ENCODE results near the gene SAMD4A.

Gene SAMD4A

GRCh38 chr14:54830650-54831049 is 263.7 kb downstream of the SAMD4A start:
- TF ChIP-seq YY1 (IDR thresholded peaks at IDR 0.05; ENCODE audit: low read depth), result no peak
- no peak for TF ChIP-seq TEAD4 (IDR thresholded peaks at IDR 0.05)
- TF ChIP-seq ZBTB7A (IDR thresholded peaks at IDR 0.05; ENCODE audit: low read depth), result no peak
- TF ChIP-seq CEBPB (IDR thresholded peaks at IDR 0.05), result no peak
- TF ChIP-seq TCF12 (IDR thresholded peaks at IDR 0.05; ENCODE audit: low read depth), result no peak
- TF ChIP-seq, protein P1, sequence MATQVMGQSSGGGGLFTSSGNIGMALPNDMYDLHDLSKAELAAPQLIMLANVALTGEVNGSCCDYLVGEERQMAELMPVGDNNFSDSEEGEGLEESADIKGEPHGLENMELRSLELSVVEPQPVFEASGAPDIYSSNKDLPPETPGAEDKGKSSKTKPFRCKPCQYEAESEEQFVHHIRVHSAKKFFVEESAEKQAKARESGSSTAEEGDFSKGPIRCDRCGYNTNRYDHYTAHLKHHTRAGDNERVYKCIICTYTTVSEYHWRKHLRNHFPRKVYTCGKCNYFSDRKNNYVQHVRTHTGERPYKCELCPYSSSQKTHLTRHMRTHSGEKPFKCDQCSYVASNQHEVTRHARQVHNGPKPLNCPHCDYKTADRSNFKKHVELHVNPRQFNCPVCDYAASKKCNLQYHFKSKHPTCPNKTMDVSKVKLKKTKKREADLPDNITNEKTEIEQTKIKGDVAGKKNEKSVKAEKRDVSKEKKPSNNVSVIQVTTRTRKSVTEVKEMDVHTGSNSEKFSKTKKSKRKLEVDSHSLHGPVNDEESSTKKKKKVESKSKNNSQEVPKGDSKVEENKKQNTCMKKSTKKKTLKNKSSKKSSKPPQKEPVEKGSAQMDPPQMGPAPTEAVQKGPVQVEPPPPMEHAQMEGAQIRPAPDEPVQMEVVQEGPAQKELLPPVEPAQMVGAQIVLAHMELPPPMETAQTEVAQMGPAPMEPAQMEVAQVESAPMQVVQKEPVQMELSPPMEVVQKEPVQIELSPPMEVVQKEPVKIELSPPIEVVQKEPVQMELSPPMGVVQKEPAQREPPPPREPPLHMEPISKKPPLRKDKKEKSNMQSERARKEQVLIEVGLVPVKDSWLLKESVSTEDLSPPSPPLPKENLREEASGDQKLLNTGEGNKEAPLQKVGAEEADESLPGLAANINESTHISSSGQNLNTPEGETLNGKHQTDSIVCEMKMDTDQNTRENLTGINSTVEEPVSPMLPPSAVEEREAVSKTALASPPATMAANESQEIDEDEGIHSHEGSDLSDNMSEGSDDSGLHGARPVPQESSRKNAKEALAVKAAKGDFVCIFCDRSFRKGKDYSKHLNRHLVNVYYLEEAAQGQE (IDR thresholded peaks at IDR 0.05; ENCODE audit: low read depth), result no peak
- TF ChIP-seq USF1 (IDR thresholded peaks at IDR 0.05), result no peak
- TF ChIP-seq RAD21 (IDR thresholded peaks at IDR 0.05; ENCODE audit: low read depth), result no peak
- no peak for TF ChIP-seq FOXM1 (IDR thresholded peaks at IDR 0.05; ENCODE audit: borderline replicate concordance, low read depth)
- TF ChIP-seq MAX (IDR thresholded peaks at IDR 0.05), result no peak
- TF ChIP-seq EP300 (IDR thresholded peaks at IDR 0.05; ENCODE audit: borderline replicate concordance), result no peak
- TF ChIP-seq TAF1 (IDR thresholded peaks at IDR 0.05; ENCODE audit: low read depth), result no peak

- TF ChIP-seq CREB1 (IDR thresholded peaks at IDR 0.05; ENCODE audit: low read depth), result no peak
Observed at GRCh38 chr14:54834081-54834480, 267.2 kb downstream of the SAMD4A start.

DNA sequence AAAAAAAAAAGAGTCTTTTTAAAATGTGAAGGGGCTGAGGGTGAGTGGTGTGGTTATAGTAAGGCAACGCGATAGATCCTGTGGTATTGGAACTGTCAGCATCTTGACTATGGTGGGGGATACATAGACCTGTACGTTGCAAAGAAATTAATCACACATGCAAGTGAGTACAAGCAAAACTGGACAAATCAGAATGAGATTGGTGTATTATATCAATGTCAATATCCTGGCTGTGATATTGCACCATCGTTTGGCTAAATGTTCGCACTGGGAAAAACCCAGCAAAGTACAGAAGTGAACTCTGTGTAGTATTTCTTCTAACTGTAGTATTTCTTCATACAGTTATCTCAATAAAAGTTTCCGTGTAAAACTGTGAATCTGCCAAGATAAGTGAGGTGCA is 267.8 kb downstream of the SAMD4A start:
- TF ChIP-seq ZBTB7A (IDR thresholded peaks at IDR 0.05; ENCODE audit: low read depth) (no peak), TEAD4 (IDR thresholded peaks at IDR 0.05) (no peak), EGR1 (IDR thresholded peaks at IDR 0.05) (no peak), YY1 (IDR thresholded peaks at IDR 0.05; ENCODE audit: low read depth) (no peak), FOXM1 (IDR thresholded peaks at IDR 0.05; ENCODE audit: borderline replicate concordance, low read depth) (no peak), CEBPB (IDR thresholded peaks at IDR 0.05) (no peak), CREB1 (IDR thresholded peaks at IDR 0.05; ENCODE audit: low read depth) (no peak)
- TF ChIP-seq, protein P1 (IDR thresholded peaks at IDR 0.05; ENCODE audit: low read depth), result no peak

DNA sequence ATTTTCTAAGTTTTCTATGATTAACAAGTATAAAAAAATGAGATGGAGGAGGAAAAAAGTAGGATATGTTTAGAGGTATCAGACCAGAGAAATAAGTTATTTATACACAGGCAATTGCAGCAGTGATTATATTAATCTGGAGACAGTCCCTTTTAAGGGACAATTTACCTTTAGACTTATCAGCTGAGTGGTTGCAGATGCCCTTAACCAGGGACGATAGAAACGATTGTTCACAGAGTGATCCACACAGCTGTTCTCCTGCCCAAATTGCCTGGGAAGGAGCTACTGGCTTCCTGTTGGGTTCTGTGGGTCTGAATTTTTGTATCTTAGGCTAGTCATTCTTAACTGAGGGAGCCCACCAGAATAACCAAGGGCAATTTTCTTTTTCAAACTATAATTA is 269.3 kb downstream of the SAMD4A start:
- TF ChIP-seq, protein P1 (IDR thresholded peaks at IDR 0.05; ENCODE audit: low read depth), result no peak
- TF ChIP-seq NFIC (IDR thresholded peaks at IDR 0.05), result no peak
- no peak for TF ChIP-seq RAD21 (IDR thresholded peaks at IDR 0.05; ENCODE audit: low read depth)
- TF ChIP-seq TEAD4 (IDR thresholded peaks at IDR 0.05), result no peak
- TF ChIP-seq EGR1 (IDR thresholded peaks at IDR 0.05), result no peak
- no peak for TF ChIP-seq TCF12 (IDR thresholded peaks at IDR 0.05; ENCODE audit: low read depth)
- TF ChIP-seq CREB1 (IDR thresholded peaks at IDR 0.05; ENCODE audit: low read depth), result no peak
- no peak for TF ChIP-seq FOXM1 (IDR thresholded peaks at IDR 0.05; ENCODE audit: borderline replicate concordance, low read depth)
- no peak for TF ChIP-seq MAX (IDR thresholded peaks at IDR 0.05)
- TF ChIP-seq YY1 (IDR thresholded peaks at IDR 0.05; ENCODE audit: low read depth), result no peak
- TF ChIP-seq USF1 (IDR thresholded peaks at IDR 0.05), result no peak
- TF ChIP-seq CEBPB (IDR thresholded peaks at IDR 0.05), result no peak
- TF ChIP-seq ZBTB7A (IDR thresholded peaks at IDR 0.05; ENCODE audit: low read depth), result no peak
- no peak for TF ChIP-seq TAF1 (IDR thresholded peaks at IDR 0.05; ENCODE audit: low read depth)
- no peak for TF ChIP-seq EP300 (IDR thresholded peaks at IDR 0.05; ENCODE audit: borderline replicate concordance)

DNA sequence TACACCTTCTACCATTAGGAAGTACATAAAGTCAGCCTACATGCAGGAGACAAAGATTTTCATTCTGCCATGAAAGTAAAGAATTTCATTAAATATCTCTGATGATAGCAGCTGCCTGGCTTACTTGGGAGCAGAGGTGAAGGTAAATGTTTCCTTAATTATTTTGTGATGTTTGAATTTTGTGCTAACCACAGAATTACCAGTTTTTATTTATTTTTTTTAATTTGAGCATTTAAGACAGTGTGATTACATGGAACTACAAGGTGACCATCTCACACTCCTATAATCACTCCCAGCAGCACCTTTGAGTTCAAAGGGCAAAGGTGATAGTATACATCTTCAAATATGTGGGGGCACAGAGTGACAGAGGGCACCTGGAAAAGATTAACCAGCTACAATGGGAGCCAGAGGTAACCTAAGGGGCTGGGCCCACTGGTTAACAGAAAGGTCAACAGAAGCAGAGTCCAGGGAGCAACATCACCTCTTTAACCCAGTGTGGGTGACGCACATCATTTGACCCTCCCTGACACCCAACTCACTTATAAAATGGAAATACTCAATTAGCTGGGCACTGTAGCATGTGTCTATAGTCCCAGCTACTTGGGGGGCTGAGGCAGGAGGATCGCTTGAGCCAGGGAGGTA is 270.7 kb downstream of the SAMD4A start:
- TF ChIP-seq, protein P1 (IDR thresholded peaks at IDR 0.05; ENCODE audit: low read depth), result no peak
- TF ChIP-seq EP300 (IDR thresholded peaks at IDR 0.05; ENCODE audit: borderline replicate concordance) (no peak), TAF1 (IDR thresholded peaks at IDR 0.05; ENCODE audit: low read depth) (no peak), MAX (IDR thresholded peaks at IDR 0.05) (no peak), USF1 (IDR thresholded peaks at IDR 0.05) (no peak), EGR1 (IDR thresholded peaks at IDR 0.05) (no peak), TEAD4 (IDR thresholded peaks at IDR 0.05) (no peak), CEBPB (IDR thresholded peaks at IDR 0.05) (no peak), RAD21 (IDR thresholded peaks at IDR 0.05; ENCODE audit: low read depth) (no peak), ZBTB7A (IDR thresholded peaks at IDR 0.05; ENCODE audit: low read depth) (no peak)

Measured in Ishikawa (cell line).